ENCODE data around the gene MST1.

Gene MST1

DNA sequence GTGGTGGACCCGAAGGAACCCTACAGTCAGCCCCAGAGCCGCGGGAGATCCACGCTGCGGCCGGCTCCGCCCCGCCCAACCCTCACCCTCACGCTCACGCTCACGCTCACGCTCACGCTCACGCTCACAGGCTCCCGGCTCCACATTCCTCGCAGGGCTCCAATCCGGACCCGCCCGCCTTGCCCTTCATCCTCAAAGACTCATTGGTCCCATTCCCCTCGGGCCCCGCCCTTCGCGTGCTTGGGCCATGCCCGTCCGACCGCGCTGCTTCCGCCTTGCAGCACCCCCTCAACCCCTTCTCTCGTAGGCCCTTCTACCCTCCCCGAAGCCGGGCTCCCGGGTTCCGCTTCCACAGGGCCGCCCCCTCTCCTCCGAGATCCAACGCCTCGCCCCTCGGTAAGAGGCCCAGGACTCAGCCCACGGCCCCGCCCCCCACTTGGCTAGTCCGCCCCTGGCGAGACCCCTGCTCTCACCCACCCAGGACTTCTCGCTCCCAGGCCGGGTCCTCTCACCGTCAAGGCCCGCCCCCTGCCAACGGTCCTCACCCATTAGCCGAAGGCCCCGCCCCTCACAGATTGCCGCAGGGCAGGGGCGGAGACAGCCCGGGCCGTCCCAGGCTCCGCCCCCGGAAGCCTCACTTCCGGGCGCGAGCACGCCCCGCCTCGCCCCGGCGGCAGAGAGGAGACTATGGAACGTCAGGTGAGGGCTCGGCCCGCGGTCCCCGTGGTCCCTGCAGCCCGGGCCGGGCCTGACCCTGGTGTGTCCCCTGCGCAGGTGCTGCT, 15.4 kb downstream of the MST1 start, which contains the start of gene APEH:
Gene APEH (plus strand): TSS at position 637 of the 782 bp plus-strand sequence. CDS start 51 bp downstream, at position 688.
- no peak for DNase-seq

GRCh38 chr3:49673121-49673714, 16.1 kb downstream of the MST1 start:
- no peak for DNase-seq

- no peak for DNase-seq
Observed at GRCh38 chr3:49671291-49672288, 17.7 kb downstream of the MST1 start.

GRCh38 chr3:49670940-49671290, 18.4 kb downstream of the MST1 start:
- no peak for DNase-seq

DNA sequence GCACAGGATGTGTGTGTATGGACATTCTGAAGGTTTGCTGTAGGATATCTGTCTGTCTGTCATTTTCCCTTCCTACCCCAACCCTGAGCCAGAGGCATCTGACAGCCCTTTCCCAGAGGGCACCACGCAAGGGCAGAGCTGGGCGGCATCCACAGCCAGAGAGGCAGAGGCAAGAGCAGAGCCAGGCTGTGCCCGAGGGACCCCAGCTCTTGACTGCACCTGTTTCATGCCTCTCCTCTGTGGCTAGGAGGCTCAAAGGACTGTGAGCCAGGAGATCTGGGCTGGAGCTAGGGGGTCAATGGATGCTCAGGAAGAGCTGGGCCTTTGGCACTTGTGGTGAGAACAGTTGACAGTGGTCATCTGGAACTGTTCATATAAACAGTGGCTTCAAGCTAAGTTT, 19.9 kb downstream of the MST1 start:
- DNase-seq, result no peak

DNA sequence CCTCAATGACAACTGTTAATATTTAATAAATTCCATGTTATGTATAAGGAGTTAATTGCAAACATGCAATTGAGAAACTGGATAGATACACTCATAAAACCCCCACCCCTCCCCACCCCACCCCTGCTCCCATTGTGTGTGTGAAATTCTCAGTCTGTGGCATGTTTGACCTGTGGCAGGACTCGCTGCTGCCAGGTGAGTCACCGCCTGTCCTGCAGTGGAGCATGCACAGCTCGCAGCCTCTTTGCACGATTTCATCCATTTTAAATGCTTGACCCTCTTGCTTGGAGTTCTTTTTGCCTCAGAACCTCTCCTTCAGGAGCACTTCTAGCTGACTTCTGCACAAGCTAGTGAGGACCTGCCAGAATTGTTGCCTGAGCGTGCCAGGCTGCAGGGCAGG, 20.4 kb downstream of the MST1 start:
- no peak for DNase-seq

GRCh38 chr3:49668414-49668797, 20.9 kb downstream of the MST1 start:
- no peak for DNase-seq

GRCh38 chr3:49667701-49668413, 21.4 kb downstream of the MST1 start:
- DNase-seq, result no peak

DNA sequence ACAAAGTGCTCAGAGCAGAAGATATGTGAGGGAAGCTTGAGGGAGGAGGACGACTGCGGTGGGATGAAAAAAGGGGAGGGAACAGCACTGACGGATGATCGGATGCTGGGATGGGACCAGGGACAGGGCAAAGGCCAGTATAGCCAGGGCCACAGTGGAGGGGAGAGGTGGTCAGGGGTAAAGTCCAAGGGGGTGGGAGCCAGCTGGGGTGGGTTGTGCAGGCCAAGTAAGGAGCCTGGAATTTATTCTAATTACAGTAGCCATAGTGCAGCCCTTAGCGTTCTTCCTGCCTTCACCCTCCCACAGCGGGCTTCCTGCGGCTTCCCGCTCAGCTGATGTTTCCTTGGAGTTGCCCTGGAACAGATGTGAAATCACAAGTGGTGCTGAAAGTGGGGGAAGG, 22.7 kb downstream of the MST1 start:
- no peak for DNase-seq

DNA sequence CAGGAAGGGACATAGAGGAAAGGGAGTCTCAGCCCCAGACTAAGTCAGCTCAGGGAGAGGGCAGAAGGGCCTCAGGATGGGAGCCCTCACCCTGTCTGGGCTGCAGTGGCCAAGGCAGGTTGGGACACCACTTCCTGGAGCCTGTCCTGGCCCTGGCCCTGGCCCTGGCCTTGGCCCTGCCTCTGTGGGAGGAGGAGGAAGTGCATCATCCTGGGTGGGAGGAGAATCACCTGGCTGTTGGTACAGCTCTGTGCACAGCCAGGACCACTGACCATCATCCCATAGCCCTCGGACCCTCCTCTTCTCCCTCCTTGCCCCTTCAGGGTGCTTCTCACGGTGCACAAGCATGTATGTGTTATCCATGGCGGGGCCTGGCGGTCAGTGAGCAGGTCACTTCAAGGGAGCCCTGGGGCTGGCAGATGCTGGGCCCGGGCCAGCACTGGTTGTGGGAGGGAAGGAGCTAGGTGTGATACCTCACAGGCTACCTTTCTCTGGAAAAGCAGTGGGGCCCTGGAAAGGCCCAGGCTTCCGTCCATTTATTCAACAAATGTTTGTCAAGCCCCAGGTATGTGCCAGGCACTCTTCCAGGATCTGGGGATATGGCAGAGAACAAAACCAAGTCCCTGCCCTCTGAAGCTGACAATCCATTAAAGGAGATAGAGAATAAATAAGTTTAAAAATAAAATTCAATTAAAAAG, 23.3 kb downstream of the MST1 start:
- no peak for DNase-seq

GRCh38 chr3:49664300-49664699, 25.0 kb downstream of the MST1 start:
- no peak for DNase-seq

- no peak for DNase-seq
Observed at GRCh38 chr3:49663831-49664230, 25.4 kb downstream of the MST1 start.

- no peak for DNase-seq
Observed at GRCh38 chr3:49662720-49663413, 26.4 kb downstream of the MST1 start.

GRCh38 chr3:49662021-49662420, 27.3 kb downstream of the MST1 start:
- no peak for DNase-seq

DNA sequence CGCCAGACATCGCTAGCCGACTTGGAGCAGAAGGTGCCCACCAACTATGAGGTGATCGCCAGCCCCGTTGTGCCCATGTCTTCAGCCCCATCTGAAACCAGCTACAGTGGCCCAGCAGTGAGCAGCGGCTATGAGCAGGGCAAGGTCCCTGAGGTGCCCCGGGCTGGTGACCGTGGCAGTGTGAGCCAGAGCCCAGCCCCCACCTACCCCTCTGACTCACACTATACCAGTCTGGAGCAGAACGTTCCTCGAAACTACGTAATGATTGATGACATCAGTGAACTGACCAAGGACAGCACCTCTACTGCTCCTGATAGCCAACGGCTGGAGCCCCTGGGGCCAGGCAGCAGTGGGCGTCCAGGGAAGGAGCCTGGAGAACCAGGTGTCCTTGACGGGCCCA, 28.0 kb downstream of the MST1 start:
- no peak for DNase-seq

- DNase-seq, result no peak
Observed at GRCh38 chr3:49659756-49660155, 29.5 kb downstream of the MST1 start.

GRCh38 chr3:49658711-49659110, 30.6 kb downstream of the MST1 start:
- DNase-seq, result no peak

- DNase-seq, result no peak
Observed at GRCh38 chr3:49657208-49657915, 31.9 kb downstream of the MST1 start.

DNA sequence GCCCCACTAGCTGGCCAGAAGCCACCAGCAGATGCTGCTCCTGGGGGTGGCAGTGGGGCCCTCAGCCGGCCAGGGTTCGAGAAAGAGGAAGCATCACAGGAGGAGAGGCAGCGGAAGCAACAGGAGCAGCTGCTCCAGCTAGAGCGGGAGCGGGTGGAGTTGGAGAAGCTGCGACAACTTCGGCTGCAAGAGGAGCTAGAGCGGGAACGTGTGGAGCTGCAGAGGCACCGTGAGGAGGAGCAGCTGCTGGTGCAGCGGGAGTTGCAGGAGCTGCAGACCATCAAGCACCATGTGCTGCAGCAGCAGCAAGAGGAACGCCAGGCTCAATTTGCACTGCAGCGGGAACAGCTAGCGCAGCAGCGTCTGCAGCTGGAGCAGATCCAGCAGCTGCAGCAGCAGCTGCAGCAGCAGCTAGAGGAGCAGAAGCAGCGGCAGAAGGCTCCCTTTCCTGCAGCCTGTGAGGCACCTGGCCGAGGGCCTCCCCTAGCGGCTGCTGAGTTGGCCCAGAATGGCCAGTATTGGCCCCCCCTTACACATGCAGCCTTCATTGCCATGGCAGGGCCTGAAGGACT, 32.6 kb downstream of the MST1 start:
- no peak for DNase-seq

GRCh38 chr3:49655731-49656285, 33.5 kb downstream of the MST1 start:
- no peak for DNase-seq
